Spleen (tissue), 11 donors: ENCODE data around the gene DPYSL4. TPM values are rescaled to one million over a fixed set of nuclear protein-coding genes. Genes with fewer than 3 reads are reported as not detected.

ENCODE experiments used
- DNase-seq: peaks from one replicate; pipeline ENCODE4 v3.0.0-alpha.2; 2020
- H3K27ac ChIP-seq, 8 donors: fragments of 200-600 bp; sonication (generic) in 7 of 8; 1 replicate in 4 of 8; 2 replicates in 4 of 8; pipeline versions ENCODE4 v1.5.0 to v1.8.0; 2016 to 2021; ENCODE audit warnings: inconsistent platforms in 4 of 8, mild to moderate bottlenecking in 4 of 8, moderate library complexity in 1 of 8
- H3K27me3 ChIP-seq, 7 donors: fragments of 200-600 bp; sonication (generic) in 6 of 7; replicated peaks in 1 of 7; 1 replicate in 4 of 7; 2 replicates in 3 of 7; pipeline versions ENCODE4 v1.5.0 to v1.8.0; 2016 to 2021; ENCODE audit warnings: inconsistent platforms in 3 of 7, mild to moderate bottlenecking in 1 of 7
- H3K36me3 ChIP-seq, 6 donors: fragments of 200-600 bp; sonication (generic) in 5 of 6; 1 replicate in 4 of 6; 2 replicates in 2 of 6; pipeline versions ENCODE4 v1.5.0 to v1.8.0; 2016 to 2021; ENCODE audit warnings: inconsistent platforms in 2 of 6
- H3K4me1 ChIP-seq, 6 donors: fragments of 200-600 bp; sonication (generic) in 5 of 6; 1 replicate in 3 of 6; 2 replicates in 3 of 6; pipeline versions ENCODE4 v1.5.0 to v1.8.0; 2016 to 2021; ENCODE audit warnings: inconsistent platforms in 3 of 6
- H3K4me3 ChIP-seq, 8 donors: fragments of 200-600 bp; sonication (generic) in 7 of 8; 1 replicate in 4 of 8; 2 replicates in 4 of 8; pipeline versions ENCODE4 v1.5.0 to v1.8.0; 2016 to 2021; ENCODE audit warnings: inconsistent platforms in 4 of 8, mild to moderate bottlenecking in 4 of 8, moderate library complexity in 2 of 8
- H3K9me3 ChIP-seq, 8 donors: fragments of 200-600 bp; sonication (generic) in 7 of 8; 1 replicate in 4 of 8; 2 replicates in 4 of 8; pipeline versions ENCODE4 v1.5.0 to v1.8.0; 2016 to 2021; ENCODE audit warnings: inconsistent platforms in 4 of 8
- CTCF ChIP-seq, 11 experiments: fragments of 200-600 bp in 7 of 11; fragments of 450-650 bp in 4 of 11; sonication (generic) in 4 of 11; IDR thresholded peaks in 8 of 11; conservative IDR thresholded peaks in 3 of 11; 1 replicate in 7 of 11; 2 replicates in 4 of 11; pipeline versions ENCODE4 v1.4.0 to v1.8.0; 2016 to 2021; ENCODE audit warnings: antibody characterized with exemption in 11 of 11, inconsistent platforms in 4 of 11, mild to moderate bottlenecking in 1 of 11
- POLR2A ChIP-seq, 3 donors: fragments of 450-650 bp; IDR thresholded peaks; one replicate each; pipeline ENCODE4 v1.5.1; 2017; ENCODE audit warnings: antibody characterized with exemption in 3 of 3, mild to moderate bottlenecking in 1 of 3
- POLR2AphosphoS5 ChIP-seq, 3 donors: sonication (generic); formaldehyde crosslinking; IDR thresholded peaks; one replicate each; pipeline ENCODE4 v1.5.1; 2017; ENCODE audit warnings: antibody characterized with exemption in 3 of 3
- WGBS, 5 donors: extraction: QIAGEN DNeasy Blood & Tissue Kit in 3 of 5; methylation state at CpG; one replicate each; pipeline versions ENCODE4 v1.1.5 to v1.1.7; 2013 to 2018; 5-methylcytosine and 5-hydroxymethylcytosine counted together
- intact Hi-C: fragments of 100-400 bp; cut with DNase I; formaldehyde crosslinking; loops from one replicate; pipeline ENCODE4 v1.15.0; 2023; ENCODE audit warnings: low total_unique reads
- polyA plus RNA-seq, 3 donors: library from polyadenylated mRNA; stranded (reverse); fragments of 200-250 nt; gene quantifications; one replicate each; pipeline ENCODE4 v1.2.1, GENCODE V29; 2013
- total RNA-seq, 7 donors: library from RNA; depleted of rRNA in 3 of 7; stranded (reverse); fragments of >200 nt in 3 of 7; fragmentation: NEBNext Ultra II Directional in 4 of 7; extraction: Animal tissue kit (Norgen Biotek cat#: 25700) in 4 of 7; gene quantifications; one replicate each; pipeline versions ENCODE4 v1.1.0 to v1.2.1, GENCODE V29; 2016 to 2021
- donor health status: healthy with polysubstance abuse.
- donor health status: DM: no; HTN: no; CAD: no; lungs with moderate emphysema.
- donor health status: DM: no; HTN: no; CAD: no.
- donor health status: Bipolar disorder and iron deficiency.
- donor health status: healthy.
- donor health status: DM: no; HTN: no; CAD: no.
- donor health status: DM: yes; HTN: yes; CAD: no.

Gene DPYSL4
- total and polyA plus RNA-seq, 10 donors, result 0.55 to 6.0 (median 1.0) TPM; not detected in 1

- Histone ChIP-seq H3K9me3 (no peaks in the 10 kb centered on the region), H3K27ac (no peak overlapping the region), H3K4me1 (peaks cover 0 to 10% (median 6%) of the 10 kb centered on the region in 6 donors), H3K36me3 (no peaks in the 10 kb centered on the region), H3K4me3 (no peak overlapping the region), H3K27me3 (peaks cover 0 to 21% (median 10%) of the 10 kb centered on the region in 7 donors)
- TF ChIP-seq CTCF (IDR thresholded peaks at IDR 0.05 in 8 of 11, conservative IDR thresholded peaks at IDR 0.05 in 3 of 11), result no peak
- TF ChIP-seq POLR2AphosphoS5 (IDR thresholded peaks at IDR 0.05), result no peak
- TF ChIP-seq POLR2A (IDR thresholded peaks at IDR 0.05), result no peak
- intact Hi-C loops, result no loop called here
- DNase-seq, result peak; percentile 48
- 74 to 79% (median 76%) methylated on average over 27 to 31 of the region's 31 CpGs for WGBS, 5 donors
These were observed 39.5 kb upstream of the DPYSL4 start for GRCh38 chr10:132146941-132147915.

- TF ChIP-seq CTCF (IDR thresholded peaks at IDR 0.05 in 8 of 11, conservative IDR thresholded peaks at IDR 0.05 in 3 of 11), result no peak
- 83 to 89% (median 85%) methylated on average over 33 to 43 of the region's 43 CpGs for WGBS, 5 donors
- intact Hi-C loops, result no loop called here
These were observed 38.2 kb upstream of the DPYSL4 start for GRCh38 chr10:132148261-132149251.

GRCh38 chr10:132149271-132149670, 37.5 kb upstream of the DPYSL4 start:
- H3K4me3 ChIP-seq, result no peak overlapping the region
- intact Hi-C loops, result no loop called here
- TF ChIP-seq POLR2A (IDR thresholded peaks at IDR 0.05) (no peak), CTCF (IDR thresholded peaks at IDR 0.05 in 8 of 11, conservative IDR thresholded peaks at IDR 0.05 in 3 of 11) (no peak), POLR2AphosphoS5 (IDR thresholded peaks at IDR 0.05) (no peak)
- no peaks in the 10 kb centered on the region for H3K4me1 ChIP-seq
- 75 to 81% (median 80%) methylated on average over 11 to 17 of the region's 23 CpGs for WGBS, 5 donors
- no peak overlapping the region for H3K27ac ChIP-seq
- no peaks in the 10 kb centered on the region for H3K36me3 ChIP-seq
- peaks cover 0 to under 1% (median 0%) of the 10 kb centered on the region in 7 donors for H3K27me3 ChIP-seq
- DNase-seq, result no peak
- H3K9me3 ChIP-seq, result no peaks in the 10 kb centered on the region

More at GRCh38 chr10:132148261-132149251, 38.2 kb upstream of the DPYSL4 start:
- no peaks in the 10 kb centered on the region for H3K9me3 ChIP-seq
- H3K4me3 ChIP-seq, result no peak overlapping the region
- DNase-seq, result peak; percentile 74
- H3K27me3 ChIP-seq, result peaks cover 0 to 7% (median 0%) of the 10 kb centered on the region in 7 donors
- H3K36me3 ChIP-seq, result no peaks in the 10 kb centered on the region
- H3K4me1 ChIP-seq, result no peaks in the 10 kb centered on the region
- no peak overlapping the region for H3K27ac ChIP-seq
